Stimulated activated CD8-positive, alpha-beta memory T cell treated with anti-CD3 and anti-CD28 coated beads, Interleukin-12 subunit alpha, Interleukin-12 subunit beta, amount 100 ng/mL, for 1 hour (primary cell): ENCODE data around the gene STUM.

Source experiments
- DNase-seq: peaks from one replicate; pipeline ENCODE4 v3.0.0-alpha.2; 2020; ENCODE audit warnings: low read depth

Gene STUM

GRCh38 chr1:226654046-226654667 lies 105.6 kb downstream of the STUM start:
- DNase-seq: no peak

GRCh38 chr1:226654668-226655055 lies 106.1 kb downstream of the STUM start:
- DNase-seq: no peak

GRCh38 chr1:226655251-226656163 lies 106.9 kb downstream of the STUM start:
- no peak for DNase-seq

DNA sequence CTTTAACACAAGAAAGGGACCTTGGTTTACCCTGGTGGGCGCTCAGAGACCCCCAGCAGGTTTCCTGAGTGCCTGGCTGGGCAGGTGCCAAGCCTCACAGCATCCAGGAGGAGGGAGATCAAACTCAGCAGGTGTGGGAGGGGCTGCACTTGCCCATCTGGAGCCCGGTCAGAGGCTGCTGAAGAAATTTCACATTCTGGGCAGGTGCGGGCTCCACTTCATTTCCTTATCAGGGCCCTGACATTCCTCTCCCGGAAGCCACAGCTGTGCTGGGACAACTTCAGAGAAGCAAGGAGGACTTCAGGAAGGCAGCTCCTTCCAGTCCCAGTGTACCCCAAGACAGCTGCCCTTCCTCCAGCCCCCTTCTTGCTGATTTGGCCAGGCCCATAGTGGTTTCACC lies 107.6 kb downstream of the STUM start:
- no peak for DNase-seq

GRCh38 chr1:226656601-226657277 lies 108.2 kb downstream of the STUM start:
- DNase-seq: no peak

DNA sequence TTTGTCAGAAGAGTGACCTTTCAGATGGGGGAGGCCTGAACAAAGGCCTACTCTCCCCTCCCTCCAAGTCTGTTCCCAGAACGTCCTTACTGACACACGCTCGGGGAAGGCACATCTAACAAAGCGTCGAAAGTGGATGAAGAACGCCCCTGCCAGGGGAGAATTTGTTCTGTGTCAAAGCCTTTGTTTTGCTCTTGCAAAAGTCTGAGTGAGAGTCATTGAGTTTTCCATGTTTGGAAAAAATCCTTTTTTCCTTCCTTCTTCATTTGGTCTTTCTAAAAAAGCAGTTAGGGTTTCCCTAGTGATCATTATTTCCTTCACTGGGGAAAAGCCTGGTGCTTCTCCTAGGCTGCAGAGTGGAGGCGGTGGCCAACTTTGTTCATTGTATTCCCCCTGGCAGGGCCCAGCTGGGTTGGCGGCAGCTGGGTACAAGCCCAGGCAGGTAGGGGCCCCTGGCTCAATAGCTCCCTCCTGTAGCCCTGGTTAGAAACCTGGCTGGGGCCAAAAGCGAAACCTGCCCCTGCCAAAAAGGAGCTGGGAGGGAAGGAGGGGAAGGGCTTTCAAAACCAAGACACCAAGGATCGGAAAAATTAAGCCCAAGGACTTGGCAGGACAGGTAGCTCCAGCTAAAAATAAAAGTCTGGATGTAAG lies 109.5 kb downstream of the STUM start:
- no peak for DNase-seq

DNA sequence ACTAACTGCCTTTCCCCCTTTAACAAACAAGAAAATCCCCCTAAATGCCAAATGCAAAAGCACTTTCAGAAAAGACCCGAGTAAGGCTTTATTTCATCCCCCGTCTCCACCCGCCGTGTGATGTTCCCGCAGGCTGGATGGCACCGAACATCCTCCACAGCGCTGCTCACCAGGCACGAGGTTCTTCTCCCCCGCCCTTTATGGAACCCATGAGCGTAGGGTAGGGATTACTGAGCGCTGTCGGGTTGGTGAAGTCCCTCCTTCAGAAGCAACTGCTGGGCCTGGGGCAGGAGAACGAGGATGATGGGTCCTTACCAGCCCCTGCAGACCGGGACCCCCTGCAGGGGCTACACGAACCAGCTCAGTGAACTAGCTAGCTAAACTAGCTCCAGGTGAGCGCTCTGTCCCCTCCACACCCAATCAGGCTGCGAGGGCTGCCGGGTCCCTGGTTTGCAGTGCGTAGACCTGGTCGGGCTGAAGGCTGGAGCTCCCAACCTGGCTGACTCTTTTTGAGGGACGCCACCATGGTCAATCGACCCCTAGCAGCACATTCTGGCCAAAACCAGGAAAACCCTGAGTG lies 110.1 kb downstream of the STUM start:
- no peak for DNase-seq
